ENCODE data around the gene ANKEF1.
"Not testable (repeated sequence)": the region's sequence is repeated elsewhere in the genome, so short reads cannot be mapped to it uniquely, and the experiment has no call there.

Gene ANKEF1

GRCh38 chr20:10033905-10034650 lies 709 bp upstream of the ANKEF1 start:
- no peak for DNase-seq (ENCODE audit: low read depth)

GRCh38 chr20:10036321-10036720 lies 1.5 kb downstream of the ANKEF1 start:
- not testable (repeated sequence) for DNase-seq (ENCODE audit: low read depth)

GRCh38 chr20:10040070-10040975 lies 5.5 kb downstream of the ANKEF1 start:
- no peak for DNase-seq (ENCODE audit: low read depth)

GRCh38 chr20:10042086-10042485 lies 7.3 kb downstream of the ANKEF1 start:
- DNase-seq (ENCODE audit: low read depth) = no peak

GRCh38 chr20:10047427-10047826 lies 12.6 kb downstream of the ANKEF1 start:
- DNase-seq (ENCODE audit: low read depth) = no peak

GRCh38 chr20:10051185-10051584 lies 16.4 kb downstream of the ANKEF1 start:
- no peak for DNase-seq (ENCODE audit: low read depth)

- DNase-seq (ENCODE audit: low read depth) = no peak
Observed at GRCh38 chr20:10059006-10059405, 24.2 kb downstream of the ANKEF1 start.

GRCh38 chr20:10060226-10060625 lies 25.4 kb downstream of the ANKEF1 start:
- no peak for DNase-seq (ENCODE audit: low read depth)

- DNase-seq (ENCODE audit: low read depth) = no peak
Observed at GRCh38 chr20:10061641-10062040, 26.9 kb downstream of the ANKEF1 start.

- no peak for DNase-seq (ENCODE audit: low read depth)
Observed at GRCh38 chr20:10063482-10063881, 28.7 kb downstream of the ANKEF1 start.

- DNase-seq (ENCODE audit: low read depth) = no peak
Observed at GRCh38 chr20:10064611-10065010, 29.8 kb downstream of the ANKEF1 start.

- DNase-seq (ENCODE audit: low read depth) = no peak
Observed at GRCh38 chr20:10065154-10065833, 30.5 kb downstream of the ANKEF1 start.

GRCh38 chr20:10067321-10067720 lies 32.5 kb downstream of the ANKEF1 start:
- no peak for DNase-seq (ENCODE audit: low read depth)

- no peak for DNase-seq (ENCODE audit: low read depth)
Observed at GRCh38 chr20:10074513-10074912, 39.7 kb downstream of the ANKEF1 start.

GRCh38 chr20:10075606-10076005 lies 40.8 kb downstream of the ANKEF1 start:
- DNase-seq (ENCODE audit: low read depth) = no peak

GRCh38 chr20:10076126-10077080 lies 41.6 kb downstream of the ANKEF1 start:
- DNase-seq (ENCODE audit: low read depth) = no peak

GRCh38 chr20:10077081-10077471 lies 42.3 kb downstream of the ANKEF1 start:
- no peak for DNase-seq (ENCODE audit: low read depth)

- DNase-seq (ENCODE audit: low read depth) = no peak
Observed at GRCh38 chr20:10077886-10078285, 43.1 kb downstream of the ANKEF1 start.

- no peak for DNase-seq (ENCODE audit: low read depth)
Observed at GRCh38 chr20:10078403-10078802, 43.6 kb downstream of the ANKEF1 start.

- DNase-seq (ENCODE audit: low read depth) = no peak
Observed at GRCh38 chr20:10079964-10080363, 45.2 kb downstream of the ANKEF1 start.

- DNase-seq (ENCODE audit: low read depth) = no peak
Observed at GRCh38 chr20:10080574-10080973, 45.8 kb downstream of the ANKEF1 start.

All from CMK (cell line).